Measurements from ENCODE around the gene SMAP2.
"Not testable (repeated sequence)": the region's sequence is repeated elsewhere in the genome, so short reads cannot be mapped to it uniquely, and the experiment has no call there.

The SMAP2 gene

GRCh38 chr1:40382601-40383000 lies 9.1 kb downstream of the SMAP2 start:
- peak; percentile 50 to 67 for DNase-seq
- TF ChIP-seq POLR2A (IDR thresholded peaks at IDR 0.05; ENCODE audit: low read length): no peak
- TF ChIP-seq GATA1 (IDR thresholded peaks at IDR 0.05; ENCODE audit: low read depth, low read length): no peak

- peak in 1 of 2 experiments; percentile 83 for DNase-seq
These were observed 9.6 kb downstream of the SMAP2 start for GRCh38 chr1:40383095-40383487.

GRCh38 chr1:40383488-40384412 lies 10.2 kb downstream of the SMAP2 start:
- peak; percentile 97 for TF ChIP-seq POLR2A (IDR thresholded peaks at IDR 0.05; ENCODE audit: low read length)
- TF ChIP-seq GATA1 (IDR thresholded peaks at IDR 0.05; ENCODE audit: low read depth, low read length): no peak
- peak; percentile 94 to 97 for DNase-seq

More at GRCh38 chr1:40383095-40383487, 9.6 kb downstream of the SMAP2 start:
- TF ChIP-seq POLR2A (IDR thresholded peaks at IDR 0.05; ENCODE audit: low read length) (no peak), GATA1 (IDR thresholded peaks at IDR 0.05; ENCODE audit: low read depth, low read length) (no peak)

GRCh38 chr1:40384413-40384762 lies 10.9 kb downstream of the SMAP2 start:
- peak; percentile 69 to 80 for DNase-seq
- TF ChIP-seq POLR2A (IDR thresholded peaks at IDR 0.05; ENCODE audit: low read length): no peak
- TF ChIP-seq GATA1 (IDR thresholded peaks at IDR 0.05; ENCODE audit: low read depth, low read length): no peak

- peak; percentile 33 to 72 for DNase-seq
- no peak for TF ChIP-seq POLR2A (IDR thresholded peaks at IDR 0.05; ENCODE audit: low read length)
- TF ChIP-seq GATA1 (IDR thresholded peaks at IDR 0.05; ENCODE audit: low read depth, low read length): no peak
These were observed 11.4 kb downstream of the SMAP2 start for GRCh38 chr1:40384887-40385286.

GRCh38 chr1:40385437-40386358 lies 12.2 kb downstream of the SMAP2 start:
- TF ChIP-seq GATA1 (IDR thresholded peaks at IDR 0.05; ENCODE audit: low read depth, low read length): no peak
- peak; percentile 59 for TF ChIP-seq POLR2A (IDR thresholded peaks at IDR 0.05; ENCODE audit: low read length)
- DNase-seq: peak; percentile 50 to 72

- peak in 1 of 2 experiments; percentile 57 for DNase-seq
- TF ChIP-seq GATA1 (IDR thresholded peaks at IDR 0.05; ENCODE audit: low read depth, low read length) (no peak), POLR2A (IDR thresholded peaks at IDR 0.05; ENCODE audit: low read length) (no peak)
These were observed 12.8 kb downstream of the SMAP2 start for GRCh38 chr1:40386359-40386723.

GRCh38 chr1:40386796-40387195 lies 13.3 kb downstream of the SMAP2 start:
- DNase-seq: peak; percentile 17 to 41
- TF ChIP-seq GATA1 (IDR thresholded peaks at IDR 0.05; ENCODE audit: low read depth, low read length): no peak
- TF ChIP-seq POLR2A (IDR thresholded peaks at IDR 0.05; ENCODE audit: low read length): no peak

- not testable (repeated sequence) for DNase-seq
These were observed 14.1 kb downstream of the SMAP2 start for GRCh38 chr1:40387381-40388306.

- DNase-seq: peak in 1 of 2 experiments; percentile 31
- TF ChIP-seq POLR2A (IDR thresholded peaks at IDR 0.05; ENCODE audit: low read length): peak; percentile 18
These were observed 15.2 kb downstream of the SMAP2 start for GRCh38 chr1:40388456-40389321.

- no peak for DNase-seq
- TF ChIP-seq GATA1 (IDR thresholded peaks at IDR 0.05; ENCODE audit: low read depth, low read length): no peak
- TF ChIP-seq POLR2A (IDR thresholded peaks at IDR 0.05; ENCODE audit: low read length): no peak
These were observed 15.8 kb downstream of the SMAP2 start for GRCh38 chr1:40389322-40389803.

- TF ChIP-seq GATA1 (IDR thresholded peaks at IDR 0.05; ENCODE audit: low read depth, low read length): no peak
- no peak for TF ChIP-seq POLR2A (IDR thresholded peaks at IDR 0.05; ENCODE audit: low read length)
- DNase-seq: no peak
These were observed 16.5 kb downstream of the SMAP2 start for GRCh38 chr1:40389871-40390560.

Measured in erythroblast (primary cell).